Erythroblast (primary cell): ENCODE measurements around the gene FKBP10.

ENCODE experiments used
- GATA1 ChIP-seq: IDR thresholded peaks from 2 replicates; pipeline ENCODE4 v1.6.1; 2011; ENCODE audit warnings: low read depth, mild to moderate bottlenecking, control low read depth, low read length, moderate library complexity
- POLR2A ChIP-seq: IDR thresholded peaks from 2 replicates; pipeline ENCODE4 v1.6.1; 2011; ENCODE audit warnings: mild to moderate bottlenecking, low read length

DNA sequence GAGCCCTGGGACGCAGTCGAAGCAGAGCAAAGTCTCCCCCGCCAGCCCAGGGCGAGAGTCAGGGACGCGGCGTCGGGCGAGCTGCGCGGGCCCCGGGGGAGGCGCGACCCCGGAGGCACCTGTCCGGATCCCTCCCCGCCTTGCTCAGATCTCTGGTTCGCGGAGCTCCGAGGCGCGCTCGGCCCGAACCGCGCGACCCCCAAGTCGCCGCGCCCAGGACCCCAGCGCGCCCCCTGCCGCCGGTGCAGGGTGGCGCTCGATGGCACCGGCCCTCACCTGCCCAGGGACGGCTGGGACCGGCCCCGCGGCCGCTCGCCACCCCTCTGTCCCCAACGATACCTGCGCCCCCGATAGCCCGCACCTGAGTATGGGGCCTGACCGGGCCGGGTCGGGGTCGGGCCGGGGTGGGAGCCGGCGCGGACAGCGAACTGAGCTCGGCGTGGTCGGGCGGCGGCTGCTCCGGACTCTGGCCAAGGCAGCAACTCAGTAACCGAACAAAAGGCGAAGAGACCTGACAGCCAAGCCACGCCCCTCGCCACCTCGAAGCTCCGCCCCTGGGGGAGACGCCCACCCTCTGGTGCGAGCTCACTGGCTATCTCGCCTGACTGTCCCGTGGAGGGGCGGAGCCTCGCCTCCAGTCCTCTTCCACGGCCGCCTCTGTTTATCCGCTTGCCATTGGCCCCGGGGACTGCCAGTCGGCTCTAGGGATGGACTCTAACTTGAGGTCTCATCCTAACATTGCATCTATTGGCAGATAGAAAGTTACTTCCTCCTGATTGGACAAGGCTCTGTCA, 26.4 kb upstream of the FKBP10 start, which contains the start of gene JUP:
- TF ChIP-seq POLR2A, result peak; percentile 66
- no peak for TF ChIP-seq GATA1
